GM18870 (cell line): ENCODE data around the gene CLDN22.
"Not testable (repeated sequence)": the region's sequence is repeated elsewhere in the genome, so short reads cannot be mapped to it uniquely, and the experiment has no call there.

Experiments used
- ATAC-seq: cut with Tn5 transposase; IDR thresholded peaks from one replicate; pipeline ENCODE4 v1.9.1; 2021; ENCODE audit warnings: moderate library complexity; ENCODE audit not compliant: unreplicated experiment

Gene CLDN22

DNA sequence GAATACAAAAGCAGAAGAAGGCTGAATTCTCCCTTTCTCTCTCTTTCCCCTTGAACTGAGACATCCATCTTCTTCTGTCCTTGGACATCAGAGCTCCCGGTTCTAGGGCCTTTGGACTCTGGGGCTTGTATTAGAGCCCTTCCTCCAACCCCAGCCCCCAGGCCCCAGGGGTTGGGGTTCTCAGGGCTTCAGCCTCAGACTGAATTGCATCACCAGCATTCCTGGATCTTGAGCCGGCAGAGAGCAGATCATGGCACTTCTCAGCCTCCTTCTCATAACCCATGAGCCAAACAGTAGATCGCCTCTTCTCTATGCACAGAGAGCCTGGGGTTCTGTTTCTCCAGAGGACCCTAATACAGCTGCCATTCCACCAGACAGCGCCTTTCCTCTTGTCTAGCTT is 27.5 kb upstream of the CLDN22 start:
- ATAC-seq: no peak

DNA sequence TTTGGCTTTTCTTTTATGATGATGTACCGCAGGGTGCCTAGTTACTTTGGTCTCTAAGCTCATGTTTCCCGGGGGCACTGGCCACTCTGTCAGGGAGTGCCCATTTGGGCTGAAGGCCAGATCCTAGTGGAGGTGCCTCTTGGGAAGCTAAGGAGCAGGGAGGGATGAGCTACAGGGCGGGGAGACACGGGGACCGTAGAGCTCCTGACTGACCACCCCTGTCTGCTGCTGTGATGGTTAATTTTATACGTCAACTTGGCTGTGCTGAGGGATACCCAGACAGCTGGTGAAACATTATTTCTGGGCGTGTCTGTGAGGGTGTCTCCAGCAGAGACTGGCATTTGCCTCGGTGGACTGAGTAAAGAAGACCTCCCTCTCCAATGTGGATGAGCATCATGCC is 27.1 kb upstream of the CLDN22 start:
- ATAC-seq: no peak

DNA sequence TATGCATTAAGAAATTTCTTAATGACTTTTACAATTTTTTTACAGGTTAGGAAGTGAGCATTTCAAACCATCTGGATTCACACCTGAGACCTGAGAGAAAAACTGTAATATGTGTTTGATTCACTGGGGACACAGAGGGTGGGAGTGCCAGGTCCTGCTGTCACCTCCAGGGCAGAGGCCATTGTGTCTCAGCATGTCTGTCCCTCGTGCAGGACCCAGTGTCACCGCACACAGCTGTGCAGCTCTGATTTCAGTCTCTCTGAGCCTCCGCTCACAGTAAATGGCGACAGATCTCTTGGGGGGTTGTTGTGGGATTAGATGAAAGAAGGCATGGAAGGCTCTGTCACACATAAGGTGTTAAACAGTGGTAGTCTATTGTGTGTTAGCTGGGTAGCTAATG is 25.2 kb upstream of the CLDN22 start:
- no peak for ATAC-seq

DNA sequence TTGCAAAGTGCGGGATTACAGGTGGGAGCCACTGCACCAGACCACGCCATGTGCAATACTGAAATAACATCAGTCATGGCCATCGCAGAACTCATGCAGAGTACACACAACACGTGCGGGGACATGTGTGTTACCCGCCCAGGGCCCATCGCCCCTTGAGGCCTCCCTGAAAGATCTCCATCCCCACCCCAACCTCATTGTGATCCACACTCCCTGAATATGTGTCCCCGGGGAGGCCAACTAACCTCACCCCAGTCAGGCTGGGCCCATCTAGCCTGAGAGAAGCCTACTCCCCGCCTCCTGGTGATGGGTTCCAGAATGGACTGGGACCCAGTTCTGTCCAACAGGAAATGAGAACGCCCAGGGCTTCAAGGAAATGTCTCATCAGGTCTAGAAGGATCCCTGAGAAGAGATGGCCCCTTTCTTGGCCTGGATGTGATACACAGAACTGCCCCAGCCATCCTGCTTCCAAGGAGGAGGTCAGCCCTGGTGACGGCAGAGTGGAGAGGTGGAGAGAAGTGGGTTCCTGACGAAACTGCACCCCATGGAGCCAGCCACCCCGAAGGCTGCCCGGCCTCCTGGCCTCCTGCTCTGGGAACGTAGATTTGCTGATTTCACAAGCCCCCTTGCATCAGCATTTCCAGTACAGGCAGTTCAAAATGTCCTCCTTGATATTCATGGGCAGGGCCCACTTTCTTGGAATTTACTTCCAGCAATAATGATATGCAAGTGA is 24.6 kb upstream of the CLDN22 start:
- no peak for ATAC-seq

DNA sequence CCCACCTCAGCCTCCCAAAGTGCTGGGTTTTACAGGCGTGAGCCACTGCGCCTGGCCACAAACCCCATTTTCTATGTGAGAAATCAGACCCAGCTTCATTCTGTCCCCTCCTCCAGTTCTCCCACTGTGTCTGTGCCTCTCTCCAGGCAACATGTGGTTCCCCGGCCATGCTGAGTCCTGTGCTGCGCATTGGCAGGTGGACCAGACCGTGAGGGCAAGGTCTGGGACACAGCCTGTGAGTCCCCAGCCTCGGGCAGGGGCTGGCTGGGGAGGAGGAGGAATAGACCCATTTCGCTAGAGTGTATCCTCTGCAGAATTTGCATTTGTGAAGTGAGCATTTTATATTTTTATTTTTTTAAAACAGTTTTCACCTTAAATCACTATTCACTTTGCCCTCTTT is 23.7 kb upstream of the CLDN22 start:
- no peak for ATAC-seq

DNA sequence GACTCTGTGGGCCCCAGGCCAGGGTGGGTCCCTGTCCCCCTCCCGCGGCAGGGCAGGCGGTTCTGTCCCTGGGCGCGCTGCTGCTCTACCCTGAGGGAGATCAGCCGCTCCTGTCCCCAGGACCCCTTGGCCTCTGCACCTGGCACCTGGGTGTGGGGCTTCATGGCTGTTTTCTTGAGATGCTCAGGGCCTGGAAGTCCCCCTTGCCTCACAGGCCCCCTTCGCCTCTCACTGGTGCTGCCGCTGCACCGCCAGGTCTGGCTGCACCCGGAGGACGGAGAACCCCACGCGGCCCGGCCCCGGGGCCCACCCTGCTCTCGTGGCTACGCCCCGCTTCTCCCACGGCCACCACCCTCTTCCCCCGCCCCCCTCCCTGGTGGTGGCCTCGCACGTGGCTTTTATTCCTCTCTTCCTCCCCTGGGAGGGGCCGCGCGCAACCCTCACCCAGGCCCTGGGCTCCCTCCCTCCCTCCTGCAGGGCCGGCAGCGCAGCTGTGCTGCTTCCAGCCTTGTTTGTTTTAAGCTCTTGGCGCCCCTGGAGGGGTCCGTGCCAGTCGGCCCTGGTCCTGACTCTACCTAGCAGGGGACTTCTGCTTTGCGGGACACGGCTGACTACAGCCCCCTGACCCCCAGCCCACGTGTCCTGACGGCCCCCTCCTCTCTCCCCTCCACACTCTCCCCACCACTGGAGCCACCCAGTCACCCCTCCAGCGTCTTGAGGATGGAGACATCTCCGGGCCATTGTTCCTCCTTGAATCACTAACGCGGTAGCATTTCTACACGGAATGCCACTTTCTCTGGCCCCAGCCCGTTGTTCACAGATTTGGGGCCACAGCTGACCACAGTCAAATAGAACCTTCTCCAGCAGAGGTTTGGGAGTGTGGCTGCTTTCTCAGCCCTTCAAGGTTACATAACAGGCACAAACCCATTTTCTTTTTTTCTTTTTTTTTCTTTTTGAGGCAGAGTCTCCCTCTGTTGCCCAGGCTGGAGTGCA is 22.8 kb upstream of the CLDN22 start:
- ATAC-seq: no peak

DNA sequence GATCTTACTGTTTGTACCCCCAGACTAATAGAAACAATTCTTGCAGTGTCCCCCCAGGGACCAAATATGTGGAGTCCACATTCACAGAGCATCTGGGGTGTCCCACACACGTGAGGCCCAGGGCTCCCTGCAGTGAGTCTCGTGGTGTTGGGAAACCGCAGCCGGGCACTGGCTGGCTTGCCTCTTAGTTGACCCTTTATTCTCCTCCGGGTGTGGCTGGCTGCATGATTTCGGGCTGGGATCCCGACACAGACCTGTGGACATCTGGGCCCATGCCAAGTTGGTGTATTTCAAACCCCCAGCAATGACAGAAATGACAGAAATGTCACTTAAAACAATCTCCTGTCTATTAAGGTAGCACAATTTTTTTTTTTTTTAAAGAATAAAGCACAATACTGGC is 17.8 kb upstream of the CLDN22 start:
- no peak for ATAC-seq

DNA sequence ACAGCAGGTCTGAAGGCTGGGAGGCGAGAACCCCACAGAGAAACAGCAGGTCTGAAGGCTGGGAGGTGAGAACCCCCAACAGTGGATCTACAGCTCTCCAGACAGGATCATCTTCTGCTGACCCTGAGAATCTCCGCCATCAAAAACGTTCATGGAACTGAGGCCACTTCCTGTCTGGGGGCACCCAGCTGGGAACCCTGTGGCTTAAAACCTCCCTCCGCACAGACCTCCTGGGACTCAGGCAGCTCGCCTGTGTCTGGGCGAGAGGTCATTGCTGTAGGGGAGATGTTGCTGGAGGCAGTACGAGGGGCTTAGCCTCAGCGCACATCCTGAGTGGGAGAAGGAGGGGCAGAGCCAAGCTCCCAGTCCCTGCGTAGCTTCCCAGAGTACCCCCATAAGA is 17.3 kb upstream of the CLDN22 start:
- no peak for ATAC-seq

DNA sequence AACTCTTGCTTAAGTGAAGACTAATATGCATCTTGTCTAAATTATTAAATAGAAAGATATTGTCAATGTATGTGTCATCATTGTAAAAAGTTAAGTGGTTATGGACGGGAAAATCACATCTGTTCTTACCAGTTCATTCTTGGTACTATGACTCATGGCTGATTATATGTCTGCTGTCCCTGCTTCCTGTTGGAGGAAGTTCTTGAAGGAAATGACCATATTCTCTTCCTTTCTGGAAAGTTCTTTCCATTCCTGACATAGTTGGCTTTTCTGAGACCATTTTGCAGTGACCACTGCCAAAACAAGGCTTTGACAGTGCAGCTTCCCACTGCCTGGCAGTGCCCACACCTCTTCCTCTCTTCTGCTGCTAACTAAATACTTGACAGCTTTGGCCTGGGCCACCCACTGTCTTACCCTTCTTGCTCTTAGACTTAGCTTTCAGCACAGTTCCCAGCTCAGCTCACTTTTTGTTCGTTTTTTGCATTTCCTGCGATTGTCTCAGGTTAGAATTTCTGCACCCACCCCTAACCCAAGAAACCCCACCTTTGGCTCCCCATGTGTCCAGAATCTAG is 15.4 kb upstream of the CLDN22 start:
- ATAC-seq: no peak

DNA sequence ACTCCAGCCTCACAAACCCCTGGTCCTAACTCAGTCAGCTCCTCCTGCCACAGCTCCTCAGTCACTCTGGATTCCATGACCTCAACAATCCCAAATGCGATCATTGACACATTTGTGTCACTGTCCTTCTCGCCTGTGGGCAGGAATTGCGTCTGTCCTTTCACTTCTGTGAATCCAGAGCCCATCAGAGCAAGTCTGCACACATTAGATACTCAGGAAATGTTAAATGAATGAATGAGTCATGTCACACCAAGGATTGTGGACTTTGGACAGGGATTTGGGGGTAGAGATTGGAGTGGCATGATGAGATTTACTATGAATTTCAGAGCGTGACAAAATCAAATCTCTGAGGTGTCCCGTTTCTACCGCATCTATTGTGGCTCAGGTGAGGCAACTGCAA is 13.9 kb upstream of the CLDN22 start:
- ATAC-seq: no peak

DNA sequence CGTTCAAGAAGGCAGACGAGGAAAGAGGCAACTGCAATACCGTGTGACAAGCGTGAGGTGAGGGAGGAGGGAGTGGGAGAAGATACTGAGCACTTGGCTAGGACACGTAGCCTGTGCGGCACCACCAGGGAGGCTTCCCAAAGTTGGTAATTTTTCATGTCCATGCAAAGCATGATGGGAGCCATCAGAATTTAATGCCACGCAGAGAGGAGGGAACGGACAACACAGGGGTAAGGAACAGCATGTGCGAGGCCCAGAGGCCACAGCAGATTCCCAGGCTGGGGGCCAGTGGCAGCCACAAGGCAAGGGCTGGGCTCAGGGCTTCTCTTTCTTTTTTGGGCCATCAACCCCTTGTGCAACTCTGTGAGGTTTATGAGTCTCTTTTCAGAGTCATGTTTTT is 13.1 kb upstream of the CLDN22 start:
- ATAC-seq: no peak

DNA sequence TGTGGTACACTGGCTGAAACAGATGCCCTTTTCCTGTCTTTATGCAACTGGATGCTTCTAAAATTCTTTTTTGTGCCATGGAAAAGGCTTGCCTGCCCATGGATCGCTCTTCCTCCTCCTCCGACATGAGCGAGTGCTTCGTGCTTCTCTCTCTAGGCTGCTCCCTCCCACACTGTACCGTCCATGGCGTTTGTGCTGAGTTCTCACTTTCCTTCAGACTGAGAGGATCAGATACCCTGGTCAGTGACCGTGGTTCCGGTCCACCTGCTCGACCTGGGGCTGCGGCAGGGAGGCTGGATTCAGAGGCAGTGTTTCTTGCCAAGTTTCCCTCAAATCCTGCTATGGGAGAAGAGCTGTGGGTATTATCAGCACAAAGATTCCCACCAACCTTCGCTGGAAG is 12.4 kb upstream of the CLDN22 start:
- no peak for ATAC-seq

DNA sequence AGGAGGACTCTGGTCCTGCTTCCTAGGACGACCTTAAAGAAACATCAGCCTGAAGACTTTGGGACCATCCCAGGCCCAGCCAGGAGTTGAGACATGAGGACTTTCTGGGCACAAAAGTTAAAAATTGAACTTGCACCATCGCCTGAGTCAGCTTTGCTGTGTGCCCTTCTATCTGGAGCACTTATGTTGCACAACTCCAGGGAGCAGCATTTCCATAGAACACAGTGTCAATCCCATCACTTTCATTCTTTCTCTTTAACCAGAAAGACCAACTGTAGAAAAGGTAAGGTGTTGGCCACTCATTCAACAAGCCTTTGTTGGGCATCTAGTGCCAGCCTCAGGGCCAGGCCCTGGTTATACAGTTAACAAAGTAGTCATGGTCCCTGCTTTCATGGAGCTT is 10.8 kb upstream of the CLDN22 start:
- ATAC-seq: no peak

DNA sequence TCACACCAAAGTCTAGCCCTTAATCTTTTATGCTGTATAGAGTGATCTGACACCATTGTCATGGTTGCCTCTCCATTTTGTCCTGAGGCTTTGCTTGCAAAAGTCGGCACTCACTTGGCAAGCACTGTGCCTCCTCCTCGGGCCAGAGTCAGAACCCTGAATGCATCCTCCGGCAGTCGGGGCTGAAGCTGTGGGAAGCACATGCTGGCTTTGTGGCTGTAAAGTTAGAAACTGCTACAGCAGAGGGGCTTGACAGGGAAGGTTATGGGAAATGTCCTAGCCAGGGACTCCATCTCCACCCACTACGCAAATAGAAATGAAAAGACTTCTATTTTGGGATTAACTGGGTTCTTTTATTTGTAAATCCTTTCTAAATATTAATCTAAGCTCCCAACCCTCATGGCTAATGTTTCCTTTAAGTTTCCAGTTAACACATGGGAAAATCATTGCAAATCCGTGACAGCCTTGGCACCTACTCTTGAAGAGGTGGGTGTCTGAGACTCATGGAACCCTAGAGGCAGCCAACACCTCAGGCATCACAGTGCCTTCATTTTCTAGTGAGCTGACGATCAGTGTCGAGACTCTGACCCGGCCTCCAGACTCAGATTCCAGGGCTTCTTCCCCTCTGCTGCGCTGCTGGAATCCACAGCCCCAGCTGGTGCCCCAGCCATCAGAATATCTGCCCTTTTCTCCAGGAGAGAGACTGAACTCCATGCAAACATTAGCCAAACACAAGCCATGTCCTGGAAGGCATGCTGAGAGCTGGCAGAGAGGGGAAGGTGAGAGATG is 10.1 kb upstream of the CLDN22 start:
- ATAC-seq: no peak

DNA sequence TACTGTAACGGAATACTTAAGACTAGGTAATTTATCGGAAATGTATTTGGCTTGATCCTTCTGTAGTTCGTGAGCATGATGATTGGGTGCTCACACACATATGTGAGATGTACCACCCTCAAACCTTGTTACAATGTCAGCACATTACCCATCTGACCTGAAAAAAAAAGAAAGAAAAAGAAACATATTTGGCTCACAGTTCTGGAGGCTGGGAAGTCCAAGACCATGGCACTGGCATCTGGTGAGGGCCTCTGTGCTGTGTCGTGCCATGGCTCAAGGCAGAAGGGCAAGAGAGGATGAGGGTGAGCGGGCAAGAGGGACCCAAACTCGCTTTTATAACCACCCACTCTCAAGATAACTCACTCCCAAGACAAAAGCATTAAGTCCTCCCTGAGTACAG is 9.2 kb upstream of the CLDN22 start:
- no peak for ATAC-seq

DNA sequence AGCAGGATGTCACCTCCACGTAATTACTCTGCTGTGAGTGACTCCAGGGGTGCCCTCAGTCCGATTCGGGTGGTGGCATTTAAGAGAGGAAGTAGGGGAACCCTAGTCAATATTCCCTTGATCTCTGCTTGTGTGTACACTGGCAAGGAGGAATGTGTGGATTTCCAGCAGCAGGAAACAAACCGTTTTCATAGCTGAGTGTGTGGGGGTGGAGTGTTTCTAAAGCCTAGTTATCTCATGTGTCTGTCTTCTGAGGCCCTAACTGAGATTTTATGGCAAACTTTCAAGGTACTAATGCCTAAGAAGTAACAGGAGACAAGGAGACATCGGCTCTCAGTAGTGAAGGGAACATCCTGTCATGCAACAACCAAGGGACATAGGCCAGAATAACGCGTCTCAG is 8.8 kb upstream of the CLDN22 start:
- no peak for ATAC-seq

DNA sequence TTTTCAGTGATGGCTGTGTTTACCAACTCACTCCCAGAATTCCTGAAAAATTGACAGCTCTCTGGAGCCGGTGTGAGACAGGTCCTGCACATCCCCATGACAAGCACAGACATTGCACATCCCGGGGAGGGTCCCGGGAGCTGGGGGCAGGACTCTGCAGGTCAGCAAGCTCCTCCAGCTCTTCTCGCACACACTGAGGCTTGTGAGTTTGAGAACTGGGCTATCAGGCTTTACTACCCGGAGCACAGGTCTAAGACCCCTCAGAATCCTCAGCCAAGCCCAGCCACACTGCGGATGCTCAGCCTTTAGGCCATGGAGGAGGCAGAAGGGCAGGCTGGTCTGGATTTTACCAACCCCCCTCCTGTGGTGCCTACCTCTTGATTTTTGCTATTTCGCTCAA is 7.8 kb upstream of the CLDN22 start:
- ATAC-seq: no peak

DNA sequence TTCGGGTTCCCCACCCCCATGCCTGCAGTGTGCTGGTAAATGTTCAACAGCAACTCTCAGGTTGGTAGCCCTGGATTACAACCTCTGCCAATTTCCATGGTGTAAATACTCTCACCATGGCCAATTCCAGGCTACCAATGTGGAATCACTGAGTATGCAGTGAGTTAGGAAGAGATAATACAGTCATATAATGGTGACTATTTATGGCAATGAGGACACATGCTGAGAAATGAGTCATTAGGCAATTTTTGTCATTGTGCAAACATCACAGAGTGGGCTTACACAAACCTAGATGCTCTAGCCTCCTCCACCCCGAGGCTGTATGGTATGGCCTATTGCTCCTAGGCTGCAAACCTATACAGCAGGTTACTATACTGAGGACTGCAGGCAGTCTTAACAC is 6.8 kb upstream of the CLDN22 start:
- no peak for ATAC-seq

DNA sequence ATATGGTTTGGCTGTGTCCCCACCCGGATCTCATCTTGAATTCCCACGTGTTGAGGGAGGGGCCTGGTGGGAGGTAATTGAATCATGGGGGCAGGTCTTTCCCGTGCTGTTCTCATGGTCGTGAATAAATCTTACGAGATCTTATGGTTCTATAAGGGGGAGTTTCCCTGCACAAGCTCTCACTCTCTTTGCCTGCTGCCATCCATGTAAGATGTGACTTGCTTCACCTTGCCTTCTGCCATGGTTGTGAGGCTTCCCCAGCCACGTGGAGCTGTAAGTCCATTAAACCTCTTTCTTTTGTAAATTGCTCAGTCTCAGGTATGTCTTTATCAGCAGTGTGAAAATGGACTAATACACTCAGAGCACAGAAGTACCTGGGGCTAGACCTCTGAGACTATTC is 6.3 kb upstream of the CLDN22 start:
- ATAC-seq: not testable (repeated sequence)

DNA sequence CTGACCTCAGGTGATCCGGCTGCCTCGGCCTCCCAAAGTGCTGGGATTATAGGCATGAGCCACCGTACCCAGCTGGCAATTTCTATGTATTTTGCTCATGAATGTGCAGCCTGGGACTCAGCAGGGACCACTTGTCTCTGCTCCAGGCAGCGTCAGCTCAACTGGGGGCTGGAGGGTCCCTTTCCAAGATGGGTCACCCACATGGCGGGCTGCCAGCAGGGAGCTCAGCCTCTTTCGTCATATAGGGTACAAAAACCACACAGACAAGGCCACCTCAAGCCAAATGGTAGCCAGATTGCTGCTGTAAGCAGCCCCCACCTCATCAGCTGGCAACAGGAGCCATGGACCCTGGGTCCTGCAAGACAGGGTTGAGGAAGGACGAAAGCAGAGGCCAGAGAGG is 4.5 kb upstream of the CLDN22 start:
- ATAC-seq: no peak

DNA sequence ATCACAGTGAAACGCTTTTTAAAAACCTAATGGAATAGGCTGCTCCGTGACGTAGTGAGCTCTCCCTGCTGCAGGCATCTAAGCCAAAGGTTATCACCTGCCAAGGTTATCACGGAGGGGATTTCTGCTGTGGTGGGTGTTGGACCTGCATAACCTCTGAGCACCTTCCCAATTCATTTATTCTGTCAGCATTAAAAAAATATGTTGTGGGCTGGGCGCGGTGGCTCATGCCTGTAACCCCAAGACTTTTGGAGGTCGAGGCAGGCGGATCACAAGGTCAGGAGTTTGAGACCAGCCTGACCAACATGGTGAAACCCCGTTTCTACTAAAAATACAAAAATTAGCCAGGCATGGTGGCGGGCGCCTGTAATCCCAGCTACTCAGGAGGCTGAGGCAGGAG is 4.0 kb upstream of the CLDN22 start:
- not testable (repeated sequence) for ATAC-seq
